BJ (cell line): ENCODE data around the gene INSYN1. TPM values are rescaled to one million over a fixed set of nuclear protein-coding genes. Genes with fewer than 3 reads are reported as not detected.
A peak's percentile ranks its signal among the peaks of the same experiment; 100 is the strongest.

Source experiments
- CTCF ChIA-PET: fragments of 350-600 bp; formaldehyde crosslinking; extraction: SDS; loops from one replicate; lab custom pipeline; 2021; ENCODE audit warnings: antibody characterized with exemption, inconsistent platforms; lab: Yijun Ruan, JAX
- POLR2A ChIA-PET: fragments of 300-600 bp; sonication (Branson Sonifier 250); formaldehyde crosslinking; extraction: SDS; loops from one replicate; lab custom pipeline; 2021; ENCODE audit warnings: antibody characterized with exemption; lab: Charles Lee
- DNase-seq: peaks from one replicate; pipeline ENCODE4 v3.0.0-alpha.2; 2011; ENCODE audit warnings: low read depth
- H3K27me3 ChIP-seq: 2 replicates; pipeline ENCODE4 v1.6.0; 2011; ENCODE audit warnings: low read length; ENCODE audit not compliant: control insufficient read depth, insufficient read depth
- H3K36me3 ChIP-seq: 2 replicates; pipeline ENCODE4 v1.5.1; 2011; ENCODE audit warnings: low read length; ENCODE audit not compliant: control insufficient read depth, insufficient read depth
- H3K4me3 ChIP-seq: 2 replicates; pipeline ENCODE4 v1.5.1; 2011; ENCODE audit warnings: low read depth, mild to moderate bottlenecking, control low read depth, low read length
- polyA plus RNA-seq: library from polyadenylated mRNA; depleted of rRNA; stranded (reverse); fragments of >200 nt; gene quantifications from 2 replicates; pipeline ENCODE4 v1.2.3, GENCODE V29; 2011
- TF ChIP-seq, protein P1 (sequence below): IDR thresholded peaks from 2 replicates; pipeline ENCODE4 v1.5.1; 2011; ENCODE audit warnings: low read depth, mild to moderate bottlenecking, control low read depth, inconsistent platforms, low read length, moderate library complexity; ENCODE audit not compliant: insufficient read depth

The INSYN1 gene
- polyA plus RNA-seq, 1 experiment, result 3.5 TPM

DNA sequence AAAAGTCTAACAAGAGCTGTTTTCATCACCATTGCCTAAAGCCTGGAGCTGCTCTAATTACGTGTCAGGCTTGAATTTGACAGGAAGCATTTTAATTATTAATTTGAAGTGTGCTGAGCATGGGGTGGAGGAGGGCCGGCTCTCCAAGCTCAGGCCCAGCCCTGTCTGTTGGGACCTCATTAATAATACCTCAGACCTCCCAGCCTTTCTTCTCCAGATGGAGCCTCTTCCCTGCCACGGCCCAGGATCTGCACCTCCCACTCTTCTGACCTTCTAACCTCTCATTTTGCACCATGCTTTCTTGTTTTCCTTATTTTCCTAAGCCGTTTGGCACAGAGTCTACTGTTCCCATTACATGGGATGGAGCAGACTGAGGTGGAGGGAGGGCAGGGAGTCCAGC, 30.0 kb downstream of the INSYN1 start:
- Histone ChIP-seq H3K27me3 (no peaks in the 10 kb centered on the region; the same call in 1 of the 2 replicates), H3K4me3 (no peak overlapping the region), H3K36me3 (no peaks in the 10 kb centered on the region)
- ChIA-PET CTCF (interaction anchor here (1.4 kb wide), 1 partner anchor 10 kb away, joined by 3 read pairs; no protein-coding TSS in a partner anchor), POLR2A (no interaction called here)
- no peak for DNase-seq
- TF ChIP-seq, protein P1, sequence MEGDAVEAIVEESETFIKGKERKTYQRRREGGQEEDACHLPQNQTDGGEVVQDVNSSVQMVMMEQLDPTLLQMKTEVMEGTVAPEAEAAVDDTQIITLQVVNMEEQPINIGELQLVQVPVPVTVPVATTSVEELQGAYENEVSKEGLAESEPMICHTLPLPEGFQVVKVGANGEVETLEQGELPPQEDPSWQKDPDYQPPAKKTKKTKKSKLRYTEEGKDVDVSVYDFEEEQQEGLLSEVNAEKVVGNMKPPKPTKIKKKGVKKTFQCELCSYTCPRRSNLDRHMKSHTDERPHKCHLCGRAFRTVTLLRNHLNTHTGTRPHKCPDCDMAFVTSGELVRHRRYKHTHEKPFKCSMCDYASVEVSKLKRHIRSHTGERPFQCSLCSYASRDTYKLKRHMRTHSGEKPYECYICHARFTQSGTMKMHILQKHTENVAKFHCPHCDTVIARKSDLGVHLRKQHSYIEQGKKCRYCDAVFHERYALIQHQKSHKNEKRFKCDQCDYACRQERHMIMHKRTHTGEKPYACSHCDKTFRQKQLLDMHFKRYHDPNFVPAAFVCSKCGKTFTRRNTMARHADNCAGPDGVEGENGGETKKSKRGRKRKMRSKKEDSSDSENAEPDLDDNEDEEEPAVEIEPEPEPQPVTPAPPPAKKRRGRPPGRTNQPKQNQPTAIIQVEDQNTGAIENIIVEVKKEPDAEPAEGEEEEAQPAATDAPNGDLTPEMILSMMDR, result no peak

DNA sequence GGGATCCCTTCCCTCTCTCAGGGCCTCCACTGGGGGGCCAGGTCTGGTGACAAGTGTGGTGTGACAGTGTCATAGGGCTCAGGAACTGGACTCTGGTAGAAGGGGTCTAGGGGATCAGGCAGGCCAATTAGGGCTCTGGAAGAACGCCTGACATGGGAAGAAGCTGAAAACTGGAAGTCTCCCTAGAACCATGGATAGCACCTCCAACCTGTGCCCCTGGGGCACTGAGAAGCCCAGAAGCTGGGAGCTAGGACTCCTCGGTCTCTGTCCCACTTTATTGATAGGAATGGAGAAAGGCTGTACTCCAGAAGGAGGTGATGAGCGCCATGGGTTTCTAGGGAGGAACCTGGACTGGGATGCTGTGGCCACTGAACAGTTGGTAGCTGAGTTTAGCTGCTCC, 30.7 kb downstream of the INSYN1 start:
- no peak for DNase-seq
- Histone ChIP-seq H3K4me3 (no peak overlapping the region), H3K36me3 (no peaks in the 10 kb centered on the region), H3K27me3 (no peaks in the 10 kb centered on the region; the same call in 1 of the 2 replicates)
- TF ChIP-seq, protein P1, result no peak
- CTCF ChIA-PET, result interaction anchor here (1.4 to 1.5 kb wide), 2 partner anchors 10 to 11 kb away, joined by 3 to 6 read pairs; no protein-coding TSS in a partner anchor
- POLR2A ChIA-PET, result no interaction called here

DNA sequence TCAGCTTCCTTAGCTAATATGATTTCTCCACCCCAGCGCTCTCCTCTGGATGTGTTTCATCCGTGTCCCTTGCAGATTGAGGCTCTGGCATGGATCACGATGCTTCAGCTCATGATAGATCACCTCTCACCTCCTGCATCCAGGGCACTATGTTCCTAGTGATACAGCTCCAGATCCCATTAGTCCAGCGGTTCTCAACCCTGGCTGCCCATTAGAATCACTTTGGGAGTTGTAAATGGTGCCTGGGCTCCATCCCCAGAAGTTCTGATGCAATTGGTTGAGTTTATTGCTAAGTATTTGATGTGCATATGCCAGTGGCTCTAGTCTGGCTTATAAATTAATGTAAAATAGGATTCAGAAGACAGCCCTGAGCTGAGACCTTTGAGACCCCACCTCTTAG, 34.5 kb downstream of the INSYN1 start:
- TF ChIP-seq, protein P1, result no peak
- CTCF ChIA-PET, result interaction anchor here (1.1 to 2.6 kb wide), 7 partner anchors 8 to 190 kb away, joined by 3 to 9 read pairs (median 4); no protein-coding TSS in a partner anchor
- no peak for DNase-seq
- H3K4me3 ChIP-seq, result no peak overlapping the region
- no peaks in the 10 kb centered on the region; the same call in 1 of the 2 replicates for H3K27me3 ChIP-seq
- H3K36me3 ChIP-seq, result peaks cover 5% of the 10 kb centered on the region
- POLR2A ChIA-PET, result no interaction called here

DNA sequence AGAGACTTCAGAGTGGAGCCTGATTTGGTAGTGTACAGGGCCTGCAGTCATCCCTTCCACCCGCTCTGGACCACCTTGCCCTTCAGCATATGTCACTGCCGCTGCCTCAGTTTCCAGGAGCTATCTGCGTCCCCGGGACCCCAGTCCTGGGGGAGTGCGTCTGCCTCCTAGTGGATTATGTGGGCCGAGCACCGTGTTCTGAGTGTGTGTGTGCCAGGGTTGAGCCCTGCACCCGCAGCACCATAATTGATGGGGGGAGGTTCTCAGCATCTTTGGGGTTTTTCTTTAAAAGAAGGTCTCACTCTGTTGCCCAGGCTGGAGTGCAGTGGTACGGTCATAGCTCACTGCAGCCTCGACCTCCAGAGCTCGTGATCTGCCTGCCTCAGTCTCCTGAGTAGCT, 35.3 kb downstream of the INSYN1 start:
- DNase-seq, result no peak
- POLR2A ChIA-PET, result no interaction called here
- CTCF ChIA-PET, result interaction anchor here (1.4 to 2.6 kb wide), 5 partner anchors 9 to 25 kb away, joined by 3 to 9 read pairs (median 4); no protein-coding TSS in a partner anchor
- Histone ChIP-seq H3K36me3 (peaks cover 8% of the 10 kb centered on the region), H3K27me3 (no peaks in the 10 kb centered on the region; the same call in 1 of the 2 replicates), H3K4me3 (no peak overlapping the region)
- TF ChIP-seq, protein P1, result peak; percentile 27; the same call in 1 of the 2 replicates

DNA sequence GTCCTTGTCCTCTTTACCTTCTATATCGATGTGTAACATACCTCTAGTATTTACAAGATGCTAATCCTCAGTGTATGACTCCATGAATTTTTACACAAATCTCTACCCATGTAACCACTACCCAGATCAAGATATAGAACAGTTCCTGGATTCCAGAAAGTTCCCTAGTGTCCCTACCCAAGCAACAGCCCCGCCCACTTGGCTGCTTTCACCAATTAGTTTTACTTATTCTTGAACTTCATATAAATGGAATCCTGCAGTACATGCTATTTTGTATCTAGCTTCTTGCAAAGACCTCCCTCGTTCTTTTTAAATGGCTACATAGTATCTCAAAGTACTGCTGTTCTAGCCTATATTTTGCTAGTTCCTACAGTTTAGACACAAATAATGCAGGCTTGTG, 35.9 kb downstream of the INSYN1 start:
- Histone ChIP-seq H3K36me3 (peaks cover 10% of the 10 kb centered on the region), H3K4me3 (no peak overlapping the region), H3K27me3 (no peaks in the 10 kb centered on the region; the same call in 1 of the 2 replicates)
- DNase-seq, result no peak
- TF ChIP-seq, protein P1, result no peak
- POLR2A ChIA-PET, result no interaction called here
- CTCF ChIA-PET, result interaction anchor here (1.4 to 2.6 kb wide), 4 partner anchors 11 to 26 kb away, joined by 3 to 9 read pairs (median 4); no protein-coding TSS in a partner anchor
